22Rv1 (cell line): Measurements from ENCODE around the gene C2orf72.

Source experiments
- ZFX ChIP-seq: fragments of 450-650 bp; IDR thresholded peaks from 2 replicates; pipeline ENCODE4 v1.6.1; 2017; ENCODE audit warnings: antibody characterized with exemption, borderline replicate concordance
- TF ChIP-seq, protein P1 (sequence below): fragments of 450-650 bp; IDR thresholded peaks from 2 replicates; pipeline ENCODE4 v1.5.1; 2017; ENCODE audit warnings: mild to moderate bottlenecking

DNA sequence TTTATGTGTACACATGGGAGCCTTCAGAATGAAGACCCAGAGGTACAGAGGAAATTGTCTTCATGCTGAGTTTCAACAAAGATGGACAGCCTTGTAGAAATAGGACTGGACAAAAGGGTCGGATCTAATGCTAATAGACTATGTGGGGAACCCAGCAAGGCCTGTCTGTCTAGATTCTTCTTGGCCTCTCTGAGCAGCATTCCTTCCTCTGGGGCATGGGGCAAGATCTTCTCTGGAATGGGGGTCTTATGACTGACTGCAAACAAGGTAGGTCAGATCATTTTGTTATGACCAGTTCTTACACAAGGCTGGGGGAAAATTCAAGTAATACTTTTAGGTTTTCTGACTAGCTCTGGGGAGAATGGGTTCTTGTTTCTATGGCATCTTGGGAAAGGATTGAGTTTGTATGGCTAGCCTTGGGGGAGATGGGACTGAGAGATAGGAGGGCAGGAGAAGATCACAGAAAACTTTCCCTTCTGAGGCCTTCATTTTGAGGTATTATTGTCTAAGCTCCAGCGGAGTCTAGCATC lies 27.1 kb upstream of the C2orf72 start:
- TF ChIP-seq, protein P1, sequence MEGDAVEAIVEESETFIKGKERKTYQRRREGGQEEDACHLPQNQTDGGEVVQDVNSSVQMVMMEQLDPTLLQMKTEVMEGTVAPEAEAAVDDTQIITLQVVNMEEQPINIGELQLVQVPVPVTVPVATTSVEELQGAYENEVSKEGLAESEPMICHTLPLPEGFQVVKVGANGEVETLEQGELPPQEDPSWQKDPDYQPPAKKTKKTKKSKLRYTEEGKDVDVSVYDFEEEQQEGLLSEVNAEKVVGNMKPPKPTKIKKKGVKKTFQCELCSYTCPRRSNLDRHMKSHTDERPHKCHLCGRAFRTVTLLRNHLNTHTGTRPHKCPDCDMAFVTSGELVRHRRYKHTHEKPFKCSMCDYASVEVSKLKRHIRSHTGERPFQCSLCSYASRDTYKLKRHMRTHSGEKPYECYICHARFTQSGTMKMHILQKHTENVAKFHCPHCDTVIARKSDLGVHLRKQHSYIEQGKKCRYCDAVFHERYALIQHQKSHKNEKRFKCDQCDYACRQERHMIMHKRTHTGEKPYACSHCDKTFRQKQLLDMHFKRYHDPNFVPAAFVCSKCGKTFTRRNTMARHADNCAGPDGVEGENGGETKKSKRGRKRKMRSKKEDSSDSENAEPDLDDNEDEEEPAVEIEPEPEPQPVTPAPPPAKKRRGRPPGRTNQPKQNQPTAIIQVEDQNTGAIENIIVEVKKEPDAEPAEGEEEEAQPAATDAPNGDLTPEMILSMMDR: no peak
- no peak for TF ChIP-seq ZFX
